CD8-positive, alpha-beta memory T cell (primary cell): Measurements from ENCODE around the gene DLL1. TPM values are rescaled to one million over a fixed set of nuclear protein-coding genes. Genes with fewer than 3 reads are reported as not detected.
A peak's percentile ranks its signal among the peaks of the same experiment; 100 is the strongest.

Experiments
- CTCF ChIA-PET: fragments of 350-600 bp; sonication (Branson Sonifier 250); formaldehyde crosslinking; loops from one replicate; lab custom pipeline; 2021; ENCODE audit warnings: antibody characterized with exemption; lab: Charles Lee
- POLR2A ChIA-PET: fragments of 350-600 bp; sonication (Branson Sonifier 250); formaldehyde crosslinking; loops from one replicate; lab custom pipeline; 2021; ENCODE audit warnings: antibody characterized with exemption; lab: Charles Lee
- DNase-seq, 5 donors: peaks; one replicate each; pipeline versions ENCODE4 v3.0.0 to v3.0.0-alpha.2; 2020 to 2022; ENCODE audit warnings: mixed read lengths in 1 of 5
- H3K27ac ChIP-seq: one replicate; pipeline ENCODE4 v1.7.0; 2013; ENCODE audit warnings: low read depth, mild to moderate bottlenecking, low read length, moderate library complexity
- H3K27me3 ChIP-seq: 2 replicates; pipeline ENCODE4 v1.7.0; 2013; ENCODE audit warnings: low read length, mild to moderate bottlenecking; ENCODE audit not compliant: insufficient read depth, poor library complexity, severe bottlenecking
- H3K36me3 ChIP-seq: 2 replicates; pipeline ENCODE4 v1.7.0; 2013; ENCODE audit warnings: mild to moderate bottlenecking, low read length, moderate library complexity; ENCODE audit not compliant: insufficient read depth
- H3K4me1 ChIP-seq: 2 replicates; pipeline ENCODE4 v1.7.0; 2013; ENCODE audit warnings: mild to moderate bottlenecking, low read length, moderate library complexity; ENCODE audit not compliant: insufficient read depth
- H3K4me3 ChIP-seq: 2 replicates; pipeline ENCODE4 v1.7.0; 2013; ENCODE audit warnings: mild to moderate bottlenecking, low read length
- H3K9me3 ChIP-seq: 2 replicates; pipeline ENCODE4 v1.7.0; 2013; ENCODE audit warnings: mild to moderate bottlenecking, low read length
- H3K27ac Mint-ChIP-seq, 8 donors: one replicate each; pipeline ENCODE4 v1.8.0; 2020 to 2021; ENCODE audit warnings: mixed read lengths in 8 of 8, mild to moderate bottlenecking in 6 of 8, inconsistent platforms in 3 of 8, moderate library complexity in 3 of 8
- H3K27me3 Mint-ChIP-seq, 2 donors: one replicate each; pipeline ENCODE4 v1.8.0; 2020 to 2021; ENCODE audit warnings: mixed read lengths in 2 of 2, mild to moderate bottlenecking in 1 of 2, moderate library complexity in 1 of 2
- H3K36me3 Mint-ChIP-seq, 3 donors: one replicate each; pipeline ENCODE4 v1.8.0; 2020 to 2021; ENCODE audit warnings: mixed read lengths in 3 of 3, inconsistent platforms in 1 of 3, mild to moderate bottlenecking in 1 of 3
- H3K4me1 Mint-ChIP-seq, 3 donors: one replicate each; pipeline ENCODE4 v1.8.0; 2020 to 2021; ENCODE audit warnings: mixed read lengths in 3 of 3, inconsistent platforms in 1 of 3, mild to moderate bottlenecking in 1 of 3
- H3K4me3 Mint-ChIP-seq, 7 donors: one replicate each; pipeline ENCODE4 v1.8.0; 2020 to 2021; ENCODE audit warnings: mixed read lengths in 7 of 7, mild to moderate bottlenecking in 6 of 7, moderate library complexity in 4 of 7, inconsistent platforms in 2 of 7
- H3K9me3 Mint-ChIP-seq, 5 donors: one replicate each; pipeline ENCODE4 v1.8.0; 2020 to 2022; ENCODE audit warnings: mixed read lengths in 5 of 5, mild to moderate bottlenecking in 3 of 5, moderate library complexity in 2 of 5, inconsistent platforms in 1 of 5
- polyA plus RNA-seq: library from polyadenylated mRNA; unstranded; fragments of 300-500 nt; fragmentation: Illumina TruSeq; gene quantifications from one replicate; pipeline ENCODE4 v1.2.3, GENCODE V29; 2021
- total RNA-seq, 2 experiments: library from RNA; stranded (reverse); gene quantifications; one replicate each; pipeline ENCODE4 v1.2.3, GENCODE V29; 2021

Gene DLL1
- total and polyA plus RNA-seq, 3 experiments from 2014 or later = 0.49 to 0.86 (median 0.79) TPM

- DNase-seq = no peak
- H3K4me1 ChIP-seq = peaks cover 34% of the 10 kb centered on the region
These were observed 955 bp downstream of the DLL1 start for GRCh38 chr6:170289951-170290295.

GRCh38 chr6:170289180-170289931, 1.5 kb downstream of the DLL1 start:
- peaks cover 45 to 46% of the 10 kb centered on the region in 2 donors for H3K27me3 Mint-ChIP-seq
- Histone ChIP-seq H3K27me3 (peaks cover 43% of the 10 kb centered on the region), H3K27ac (no peak overlapping the region), H3K9me3 (no peaks in the 10 kb centered on the region), H3K4me3 (peak overlapping the region; percentile 41), H3K36me3 (no peaks in the 10 kb centered on the region), H3K4me1 (peaks cover 33% of the 10 kb centered on the region)
- H3K27ac Mint-ChIP-seq = peak overlapping the region in 6 of 8 donors; percentile 5 to 84 (median 33)
- no peak for DNase-seq
- peaks cover 0 to 10% (median 1%) of the 10 kb centered on the region in 3 donors for H3K36me3 Mint-ChIP-seq
- H3K4me1 Mint-ChIP-seq = peaks cover 36 to 38% (median 37%) of the 10 kb centered on the region in 3 donors
- peaks cover 0 to 2% (median 0%) of the 10 kb centered on the region in 5 donors for H3K9me3 Mint-ChIP-seq
- ChIA-PET POLR2A (interaction anchor here (2.1 kb wide), 1 partner anchor 17 kb away, joined by 10 read pairs; no protein-coding TSS in a partner anchor), CTCF (interaction anchor here (1.2 kb wide), 1 partner anchor 339 kb away, joined by 3 read pairs; no protein-coding TSS in a partner anchor)
- H3K4me3 Mint-ChIP-seq = peak overlapping the region; percentile 80 to 86 (median 85)

More at GRCh38 chr6:170289951-170290295, 955 bp downstream of the DLL1 start:
- peaks cover 51% of the 10 kb centered on the region in 2 donors for H3K27me3 Mint-ChIP-seq
- peak overlapping the region in 2 of 8 donors; percentile 61 to 70 for H3K27ac Mint-ChIP-seq
- peak overlapping the region; percentile 89 to 96 (median 91) for H3K4me3 Mint-ChIP-seq
- ChIA-PET POLR2A (interaction anchor here (2.1 kb wide), 1 partner anchor 18 kb away, joined by 10 read pairs; no protein-coding TSS in a partner anchor), CTCF (interaction anchor here (1.2 kb wide), 1 partner anchor 340 kb away, joined by 3 read pairs; no protein-coding TSS in a partner anchor)
- Histone ChIP-seq H3K9me3 (no peaks in the 10 kb centered on the region), H3K4me3 (peak overlapping the region; percentile 41), H3K27ac (no peak overlapping the region), H3K36me3 (no peaks in the 10 kb centered on the region), H3K27me3 (peaks cover 46% of the 10 kb centered on the region)
- H3K9me3 Mint-ChIP-seq = peaks cover 0 to 2% (median 0%) of the 10 kb centered on the region in 5 donors
- peaks cover 0 to 10% (median 1%) of the 10 kb centered on the region in 3 donors for H3K36me3 Mint-ChIP-seq
- peaks cover 40 to 44% (median 41%) of the 10 kb centered on the region in 3 donors for H3K4me1 Mint-ChIP-seq

GRCh38 chr6:170288852-170289179, 2.1 kb downstream of the DLL1 start:
- Histone ChIP-seq H3K4me1 (peaks cover 30% of the 10 kb centered on the region), H3K27me3 (peaks cover 39% of the 10 kb centered on the region), H3K9me3 (no peaks in the 10 kb centered on the region), H3K4me3 (peak overlapping the region; percentile 41), H3K27ac (no peak overlapping the region), H3K36me3 (no peaks in the 10 kb centered on the region)
- Mint-ChIP-seq H3K27ac (peak overlapping the region in 7 of 8 donors; percentile 5 to 84 (median 32)), H3K27me3 (peaks cover 42 to 43% of the 10 kb centered on the region in 2 donors), H3K36me3 (peaks cover 0 to 13% (median 1%) of the 10 kb centered on the region in 3 donors), H3K4me1 (peaks cover 31 to 33% (median 32%) of the 10 kb centered on the region in 3 donors), H3K4me3 (peak overlapping the region; percentile 80 to 86 (median 85)), H3K9me3 (peaks cover 0 to 2% (median 0%) of the 10 kb centered on the region in 5 donors)
- ChIA-PET CTCF (no interaction called here), POLR2A (interaction anchor here (2.1 kb wide), 1 partner anchor 17 kb away, joined by 10 read pairs; no protein-coding TSS in a partner anchor)
- no peak for DNase-seq

DNA sequence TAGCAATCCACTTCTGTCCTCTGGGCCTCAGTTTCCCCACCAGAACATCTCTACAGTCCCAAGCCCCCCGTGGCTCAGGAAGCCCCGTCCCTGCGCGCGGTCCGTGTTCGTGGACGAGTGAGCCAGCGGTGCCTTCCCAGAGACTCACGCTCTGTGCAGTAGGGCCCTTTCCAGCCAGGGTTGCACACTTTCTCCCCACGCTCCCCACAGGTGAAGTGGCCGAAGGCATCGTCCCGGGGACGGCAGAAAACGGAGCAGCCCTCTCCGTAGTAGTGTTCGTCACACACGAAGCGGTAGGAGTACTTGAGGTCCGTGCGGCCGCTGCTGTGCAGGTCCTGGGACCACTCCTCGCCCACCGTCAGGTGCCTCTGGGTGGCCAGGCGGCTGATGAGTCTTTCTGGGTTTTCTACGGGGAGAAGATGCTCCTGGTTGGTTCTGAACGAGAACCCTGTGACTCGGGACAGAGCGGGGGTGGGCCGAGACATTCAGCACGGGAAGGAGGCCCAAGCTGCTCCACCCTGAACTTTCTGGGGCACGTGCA, 2.7 kb downstream of the DLL1 start:
- DNase-seq = no peak
- Histone ChIP-seq H3K9me3 (no peaks in the 10 kb centered on the region), H3K4me3 (no peak overlapping the region), H3K27ac (no peak overlapping the region), H3K36me3 (no peaks in the 10 kb centered on the region), H3K27me3 (peaks cover 32% of the 10 kb centered on the region), H3K4me1 (peaks cover 24% of the 10 kb centered on the region)
- H3K36me3 Mint-ChIP-seq = peaks cover 0 to 13% (median 1%) of the 10 kb centered on the region in 3 donors
- peak overlapping the region; percentile 80 to 86 (median 85) for H3K4me3 Mint-ChIP-seq
- peaks cover 0 to 2% (median 0%) of the 10 kb centered on the region in 5 donors for H3K9me3 Mint-ChIP-seq
- peak overlapping the region in 3 of 8 donors; percentile 5 to 84 (median 37) for H3K27ac Mint-ChIP-seq
- H3K4me1 Mint-ChIP-seq = peaks cover 25 to 26% (median 25%) of the 10 kb centered on the region in 3 donors
- CTCF ChIA-PET = no interaction called here
- POLR2A ChIA-PET = no interaction called here
- H3K27me3 Mint-ChIP-seq = peaks cover 35 to 40% of the 10 kb centered on the region in 2 donors

DNA sequence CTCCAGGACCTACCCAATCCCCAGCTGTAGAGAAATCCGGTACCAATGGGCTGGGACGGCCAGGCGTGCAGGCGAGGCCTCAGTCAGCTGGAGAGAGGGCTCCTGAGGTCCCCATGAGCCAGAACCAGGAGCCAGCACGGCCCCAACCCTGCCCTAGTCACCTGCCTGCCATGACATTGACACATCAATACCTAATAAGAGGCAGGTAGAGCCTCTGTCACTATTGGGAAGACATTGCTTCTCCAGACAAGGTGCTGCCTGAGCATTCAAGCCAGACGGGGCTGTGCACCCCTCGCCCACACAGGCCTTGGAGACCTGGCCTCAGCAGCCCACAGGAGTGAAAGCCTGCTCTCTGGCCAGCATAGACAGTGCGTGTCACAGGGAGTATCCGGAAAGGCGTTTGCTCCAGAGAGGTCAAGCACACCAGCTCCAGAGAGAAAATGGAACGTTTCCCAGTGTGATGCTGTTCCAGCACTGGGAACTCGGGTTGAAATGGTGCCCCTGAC, 3.5 kb downstream of the DLL1 start:
- ChIA-PET CTCF (interaction anchor here (0.9 to 1.3 kb wide), 2 partner anchors 11 to 15 kb away, joined by 4 to 5 read pairs; no protein-coding TSS in a partner anchor), POLR2A (interaction anchor here (0.8 to 0.9 kb wide), 2 partner anchors 15 to 140 kb away, joined by 3 to 4 read pairs; no protein-coding TSS in a partner anchor)
- Histone ChIP-seq H3K27me3 (peaks cover 25% of the 10 kb centered on the region), H3K27ac (no peak overlapping the region), H3K4me3 (no peak overlapping the region), H3K4me1 (peaks cover 16% of the 10 kb centered on the region), H3K9me3 (no peaks in the 10 kb centered on the region), H3K36me3 (no peaks in the 10 kb centered on the region)
- peaks cover 18 to 19% (median 18%) of the 10 kb centered on the region in 3 donors for H3K4me1 Mint-ChIP-seq
- no peak for DNase-seq
- no peak overlapping the region for H3K27ac Mint-ChIP-seq
- peak overlapping the region in 6 of 7 donors; percentile 28 to 56 (median 36) for H3K4me3 Mint-ChIP-seq
- H3K36me3 Mint-ChIP-seq = peaks cover 0 to 14% (median 1%) of the 10 kb centered on the region in 3 donors
- H3K9me3 Mint-ChIP-seq = peaks cover 0 to 2% (median 0%) of the 10 kb centered on the region in 5 donors
- H3K27me3 Mint-ChIP-seq = peaks cover 30 to 32% of the 10 kb centered on the region in 2 donors

DNA sequence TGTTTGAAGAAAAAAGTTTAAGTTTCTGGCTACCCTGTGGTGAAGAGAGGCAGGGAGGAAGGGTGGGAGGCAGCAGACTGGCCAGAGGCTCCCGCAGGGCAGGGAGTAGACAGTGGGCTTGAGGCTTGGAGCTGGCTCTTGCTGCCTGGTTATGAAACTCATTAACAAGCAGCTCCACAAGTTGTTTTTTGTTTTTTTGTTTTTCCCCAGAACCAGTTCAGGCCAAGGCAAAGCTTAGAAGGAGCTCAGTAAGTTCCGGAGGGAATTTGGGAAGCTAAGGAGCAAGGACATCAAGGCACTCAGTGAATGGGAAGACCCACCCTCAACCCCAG, 4.0 kb downstream of the DLL1 start:
- Histone ChIP-seq H3K27me3 (peaks cover 21% of the 10 kb centered on the region), H3K4me3 (no peak overlapping the region), H3K27ac (no peak overlapping the region), H3K36me3 (no peaks in the 10 kb centered on the region), H3K9me3 (no peaks in the 10 kb centered on the region), H3K4me1 (peaks cover 11% of the 10 kb centered on the region)
- H3K9me3 Mint-ChIP-seq = peaks cover 0 to 2% (median 0%) of the 10 kb centered on the region in 5 donors
- H3K27me3 Mint-ChIP-seq = peaks cover 27 to 28% of the 10 kb centered on the region in 2 donors
- H3K27ac Mint-ChIP-seq = peak overlapping the region in 1 of 8 donors; percentile 90
- no peak for DNase-seq
- ChIA-PET CTCF (interaction anchor here (0.9 to 1.3 kb wide), 2 partner anchors 11 to 15 kb away, joined by 4 to 5 read pairs; no protein-coding TSS in a partner anchor), POLR2A (interaction anchor here (0.8 to 0.9 kb wide), 2 partner anchors 15 to 139 kb away, joined by 3 to 4 read pairs; no protein-coding TSS in a partner anchor)
- peaks cover 0 to 14% (median 1%) of the 10 kb centered on the region in 3 donors for H3K36me3 Mint-ChIP-seq
- H3K4me3 Mint-ChIP-seq = peak overlapping the region in 1 of 7 donors; percentile 56
- H3K4me1 Mint-ChIP-seq = peaks cover 13 to 14% (median 13%) of the 10 kb centered on the region in 3 donors

DNA sequence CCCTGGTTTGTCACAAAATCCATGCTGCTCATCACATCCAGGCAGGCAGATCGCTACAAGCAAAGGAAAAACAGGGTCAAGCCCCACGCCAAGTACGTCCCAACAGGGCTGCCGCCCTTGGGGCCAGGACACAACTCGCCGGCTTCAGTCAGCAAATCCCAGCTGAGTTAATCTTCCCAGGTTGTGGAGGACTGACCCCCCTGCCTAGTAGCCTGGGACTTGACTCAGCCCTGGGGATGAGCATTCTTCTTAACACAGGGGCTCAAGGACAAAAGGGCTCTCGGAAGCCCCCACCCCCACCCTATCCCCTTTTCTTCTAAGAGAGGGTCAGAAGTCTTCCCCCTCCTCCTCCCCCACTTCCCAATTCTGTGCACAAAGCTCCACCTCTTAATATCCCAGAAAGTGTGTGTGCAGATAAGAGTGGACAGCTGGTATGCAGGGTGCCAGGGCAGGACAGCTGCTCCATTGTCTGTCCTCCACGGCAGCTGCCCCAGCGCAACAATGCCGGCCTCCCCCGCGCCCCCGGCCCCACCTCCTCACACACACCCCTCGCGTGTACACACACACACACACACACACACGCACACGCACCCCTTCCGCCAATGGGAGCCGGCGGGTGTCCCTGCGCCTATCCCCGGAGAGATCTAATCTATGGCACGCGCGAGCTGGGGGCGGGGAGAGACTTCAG, 4.5 kb downstream of the DLL1 start:
- H3K9me3 ChIP-seq = no peaks in the 10 kb centered on the region
- H3K9me3 Mint-ChIP-seq = peaks cover 0 to 2% (median 0%) of the 10 kb centered on the region in 5 donors
- peak overlapping the region in 2 of 8 donors; percentile 36 to 90 for H3K27ac Mint-ChIP-seq
- no peaks in the 10 kb centered on the region for H3K36me3 ChIP-seq
- no peak overlapping the region for H3K27ac ChIP-seq
- H3K4me1 ChIP-seq = peaks cover 8% of the 10 kb centered on the region
- H3K27me3 Mint-ChIP-seq = peaks cover 24 to 26% of the 10 kb centered on the region in 2 donors
- DNase-seq = peak in 1 of 5 donors; percentile 36
- ChIA-PET POLR2A (interaction anchor here (0.9 kb wide), 1 partner anchor 14 kb away, joined by 4 read pairs; no protein-coding TSS in a partner anchor), CTCF (interaction anchor here (0.9 to 1.3 kb wide), 2 partner anchors 10 to 14 kb away, joined by 4 to 5 read pairs; no protein-coding TSS in a partner anchor)
- H3K36me3 Mint-ChIP-seq = peaks cover 0 to 12% (median 0%) of the 10 kb centered on the region in 3 donors
- H3K4me3 Mint-ChIP-seq = peak overlapping the region in 1 of 7 donors; percentile 56
- H3K4me1 Mint-ChIP-seq = peaks cover 9 to 10% (median 10%) of the 10 kb centered on the region in 3 donors
- H3K27me3 ChIP-seq = peaks cover 21% of the 10 kb centered on the region
- no peak overlapping the region for H3K4me3 ChIP-seq
